HEK293T (cell line): ENCODE measurements around the gene CAPN11.

ENCODE experiments used
- CTCF ChIA-PET: fragments of 350-600 bp; formaldehyde crosslinking; extraction: SDS; loops from one replicate; lab custom pipeline; 2021; ENCODE audit warnings: antibody characterized with exemption, inconsistent platforms; lab: Yijun Ruan, JAX
- POLR2A ChIA-PET: fragments of 350-600 bp; formaldehyde crosslinking; extraction: SDS; loops from one replicate; lab custom pipeline; 2020; ENCODE audit warnings: antibody characterized with exemption, inconsistent platforms; lab: Yijun Ruan, JAX
- DNase-seq: peaks from one replicate; pipeline ENCODE4 v3.0.0; 2012; ENCODE audit warnings: mixed read lengths; ENCODE audit errors: extremely low spot score
- ARNT ChIP-seq: fragments of 450-650 bp; IDR thresholded peaks from 2 replicates; pipeline ENCODE4 v1.6.1; 2017; ENCODE audit warnings: mild to moderate bottlenecking
- BHLHE40 ChIP-seq: fragments of 450-650 bp; IDR thresholded peaks from 2 replicates; pipeline ENCODE4 v1.6.1; 2016; ENCODE audit warnings: mild to moderate bottlenecking, moderate library complexity, borderline replicate concordance
- CTBP1 ChIP-seq: fragments of 450-650 bp; IDR thresholded peaks from 2 replicates; pipeline ENCODE4 v1.6.1; 2016; ENCODE audit warnings: borderline replicate concordance
- ELF4 ChIP-seq: fragments of 450-650 bp; IDR thresholded peaks from 2 replicates; pipeline ENCODE4 v1.6.1; 2017; ENCODE audit warnings: antibody characterized with exemption
- FOXA1 ChIP-seq: fragments of 450-650 bp; IDR thresholded peaks from 2 replicates; pipeline ENCODE4 v1.6.1; 2016; ENCODE audit warnings: mild to moderate bottlenecking
- FOXK2 ChIP-seq: fragments of 450-650 bp; IDR thresholded peaks from 2 replicates; pipeline ENCODE4 v1.6.1; 2016; ENCODE audit warnings: mild to moderate bottlenecking
- FOXM1 ChIP-seq: fragments of 450-650 bp; IDR thresholded peaks from 2 replicates; pipeline ENCODE4 v1.6.1; 2017; ENCODE audit warnings: mild to moderate bottlenecking, borderline replicate concordance
- HDGF ChIP-seq: fragments of 450-650 bp; IDR thresholded peaks from 2 replicates; pipeline ENCODE4 v1.6.1; 2017; ENCODE audit warnings: antibody characterized with exemption, borderline replicate concordance
- L3MBTL2 ChIP-seq: fragments of 450-650 bp; conservative IDR thresholded peaks from 2 replicates; pipeline ENCODE4 v1.6.1; 2016; ENCODE audit warnings: mild to moderate bottlenecking
- LEF1 ChIP-seq: fragments of 450-650 bp; IDR thresholded peaks from 2 replicates; pipeline ENCODE4 v1.6.1; 2017; ENCODE audit warnings: mild to moderate bottlenecking, borderline replicate concordance
- NFRKB ChIP-seq: fragments of 450-650 bp; IDR thresholded peaks from 2 replicates; pipeline ENCODE4 v1.6.1; 2016; ENCODE audit warnings: mild to moderate bottlenecking, moderate library complexity
- SP1 ChIP-seq: fragments of 450-650 bp; IDR thresholded peaks from 2 replicates; pipeline ENCODE4 v1.6.1; 2017
- SUZ12 ChIP-seq: fragments of 450-650 bp; IDR thresholded peaks from 2 replicates; pipeline ENCODE4 v1.6.1; 2016; ENCODE audit warnings: mild to moderate bottlenecking
- TARDBP ChIP-seq: fragments of 450-650 bp; IDR thresholded peaks from 2 replicates; pipeline ENCODE4 v1.6.1; 2016
- ZNF384 ChIP-seq: fragments of 450-650 bp; IDR thresholded peaks from 2 replicates; pipeline ENCODE4 v1.6.1; 2016
- TF ChIP-seq, protein P1 (sequence below): fragments of 450-650 bp; IDR thresholded peaks from 2 replicates; pipeline ENCODE4 v1.6.1; 2016

CAPN11 gene

DNA sequence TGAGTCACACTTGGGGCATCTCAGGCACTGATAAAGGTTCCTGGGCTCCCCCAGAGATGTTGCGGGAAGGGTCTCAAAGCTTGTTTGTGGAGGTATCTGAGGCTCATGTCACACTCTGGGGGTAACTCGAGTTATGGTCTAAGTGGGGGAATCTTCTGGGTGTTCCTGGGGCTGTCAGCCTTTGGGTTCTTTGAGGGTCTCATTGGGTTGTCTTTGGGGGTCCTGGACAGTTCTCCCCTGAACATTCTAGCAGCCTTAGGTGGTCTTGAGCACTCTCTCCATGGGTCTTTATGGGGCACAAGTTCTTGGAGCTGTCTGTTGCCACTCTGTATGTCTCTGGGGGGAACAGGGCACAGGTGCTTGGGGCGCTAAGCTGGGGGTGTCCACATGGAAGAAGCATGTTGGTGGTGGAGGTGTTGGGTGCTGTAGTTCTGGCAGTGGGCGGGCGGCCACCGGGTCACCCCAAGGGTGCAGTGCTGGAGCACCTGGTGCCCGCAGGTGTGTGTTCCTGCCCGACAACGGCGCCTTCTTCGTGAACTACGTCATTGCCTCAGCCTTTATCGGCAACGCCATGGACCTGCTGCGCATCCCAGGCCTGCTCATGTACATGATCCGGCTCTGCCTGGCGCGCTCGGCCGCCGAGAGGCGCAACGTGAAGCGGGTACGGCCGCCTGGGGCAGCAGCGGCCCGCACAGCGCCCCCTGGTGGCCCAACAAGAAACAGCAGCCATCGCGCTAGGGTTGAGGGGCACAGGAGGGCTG lies 7.1 kb upstream of the CAPN11 start:
- peak; percentile 92 for DNase-seq
- TF ChIP-seq BHLHE40 (no peak), FOXK2 (no peak), ELF4 (no peak), CTBP1 (no peak), ARNT (no peak), FOXM1 (no peak), LEF1 (no peak), HDGF (no peak), TARDBP (no peak), SUZ12 (no peak), L3MBTL2 (no peak), SP1 (no peak), FOXA1 (no peak), ZNF384 (no peak), NFRKB (no peak)
- TF ChIP-seq, protein P1, sequence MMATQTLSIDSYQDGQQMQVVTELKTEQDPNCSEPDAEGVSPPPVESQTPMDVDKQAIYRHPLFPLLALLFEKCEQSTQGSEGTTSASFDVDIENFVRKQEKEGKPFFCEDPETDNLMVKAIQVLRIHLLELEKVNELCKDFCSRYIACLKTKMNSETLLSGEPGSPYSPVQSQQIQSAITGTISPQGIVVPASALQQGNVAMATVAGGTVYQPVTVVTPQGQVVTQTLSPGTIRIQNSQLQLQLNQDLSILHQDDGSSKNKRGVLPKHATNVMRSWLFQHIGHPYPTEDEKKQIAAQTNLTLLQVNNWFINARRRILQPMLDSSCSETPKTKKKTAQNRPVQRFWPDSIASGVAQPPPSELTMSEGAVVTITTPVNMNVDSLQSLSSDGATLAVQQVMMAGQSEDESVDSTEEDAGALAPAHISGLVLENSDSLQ = no peak
- CTCF ChIA-PET = interaction anchor here (0.6 to 1.3 kb wide), 5 partner anchors 10 to 57 kb away, joined by 3 to 4 read pairs (median 3); no protein-coding TSS in a partner anchor
- POLR2A ChIA-PET = no interaction called here

DNA sequence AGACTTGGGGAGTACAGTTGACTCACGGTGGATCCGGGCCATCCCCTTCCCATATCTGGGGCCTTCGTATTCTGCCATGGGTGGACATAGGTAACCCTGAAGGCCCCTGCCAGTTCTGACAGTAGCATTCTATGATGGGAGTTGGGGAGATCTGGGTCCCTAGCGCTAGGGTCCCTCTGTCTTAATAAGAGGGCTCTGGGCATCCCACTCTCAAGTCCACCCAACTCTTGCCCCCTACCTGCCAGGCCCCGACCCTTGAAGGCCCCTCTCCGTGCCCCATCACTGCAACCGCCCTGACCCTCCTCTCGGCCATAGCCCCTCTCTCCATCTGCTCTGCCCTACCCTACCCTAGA lies 6.5 kb upstream of the CAPN11 start:
- ChIA-PET CTCF (interaction anchor here (0.6 to 1.3 kb wide), 3 partner anchors 10 to 56 kb away, joined by 3 to 4 read pairs (median 3); no protein-coding TSS in a partner anchor), POLR2A (no interaction called here)
- TF ChIP-seq ARNT (no peak), ELF4 (no peak), FOXK2 (no peak), TARDBP (no peak), SUZ12 (no peak), LEF1 (no peak), L3MBTL2 (no peak), CTBP1 (no peak), HDGF (no peak), NFRKB (no peak), BHLHE40 (no peak), FOXM1 (no peak)
- TF ChIP-seq, protein P1 = no peak
- DNase-seq = no peak

DNA sequence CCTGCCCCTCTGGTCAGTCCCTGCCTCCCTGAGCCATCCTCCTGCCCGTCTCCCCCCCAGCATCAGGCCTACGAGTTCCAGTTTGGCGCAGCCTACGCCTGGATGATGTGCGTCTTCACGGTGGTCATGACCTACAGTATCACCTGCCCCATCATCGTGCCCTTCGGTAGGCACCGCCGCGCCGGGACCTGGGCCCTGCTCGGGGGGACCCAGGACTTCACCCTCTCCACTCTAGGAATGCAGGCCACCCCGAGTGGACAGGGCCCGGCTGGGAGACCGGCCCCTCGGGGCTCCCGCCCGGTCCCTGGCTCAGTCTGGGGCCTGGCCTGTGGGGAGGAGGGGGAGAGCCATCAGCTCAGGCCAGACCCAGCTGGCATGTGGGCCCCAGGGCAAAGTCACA lies 6.1 kb upstream of the CAPN11 start:
- ChIA-PET POLR2A (no interaction called here), CTCF (no interaction called here)
- TF ChIP-seq FOXM1 (no peak), TARDBP (no peak), L3MBTL2 (no peak), SP1 (no peak), NFRKB (no peak), LEF1 (no peak), BHLHE40 (no peak), ZNF384 (no peak), CTBP1 (no peak), FOXA1 (no peak), FOXK2 (no peak), ARNT (no peak), SUZ12 (no peak)
- TF ChIP-seq, protein P1 = no peak
- DNase-seq = no peak

DNA sequence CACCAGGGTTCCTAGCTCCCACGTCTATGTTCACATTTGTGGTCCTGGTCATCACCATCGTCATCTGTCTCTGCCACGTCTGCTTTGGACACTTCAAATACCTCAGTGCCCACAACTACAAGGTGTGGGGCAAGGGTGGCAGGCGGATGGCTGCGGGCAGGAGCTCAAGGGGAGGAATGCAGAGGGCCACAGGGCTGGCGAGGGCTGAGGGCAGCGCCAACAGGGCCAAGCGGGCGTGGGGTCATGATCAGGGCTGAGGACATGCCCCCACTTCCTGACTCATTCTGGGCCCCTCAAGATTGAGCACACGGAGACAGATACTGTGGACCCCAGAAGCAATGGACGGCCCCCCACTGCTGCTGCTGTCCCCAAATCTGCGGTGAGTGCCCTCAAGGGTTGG lies 4.6 kb upstream of the CAPN11 start:
- DNase-seq = no peak
- ChIA-PET POLR2A (no interaction called here), CTCF (interaction anchor here (0.6 to 0.8 kb wide), 2 partner anchors 33 to 36 kb away, joined by 3 to 5 read pairs; no protein-coding TSS in a partner anchor)
- TF ChIP-seq L3MBTL2 (no peak), FOXK2 (no peak), ARNT (no peak), ELF4 (no peak), SP1 (no peak), HDGF (no peak)

DNA sequence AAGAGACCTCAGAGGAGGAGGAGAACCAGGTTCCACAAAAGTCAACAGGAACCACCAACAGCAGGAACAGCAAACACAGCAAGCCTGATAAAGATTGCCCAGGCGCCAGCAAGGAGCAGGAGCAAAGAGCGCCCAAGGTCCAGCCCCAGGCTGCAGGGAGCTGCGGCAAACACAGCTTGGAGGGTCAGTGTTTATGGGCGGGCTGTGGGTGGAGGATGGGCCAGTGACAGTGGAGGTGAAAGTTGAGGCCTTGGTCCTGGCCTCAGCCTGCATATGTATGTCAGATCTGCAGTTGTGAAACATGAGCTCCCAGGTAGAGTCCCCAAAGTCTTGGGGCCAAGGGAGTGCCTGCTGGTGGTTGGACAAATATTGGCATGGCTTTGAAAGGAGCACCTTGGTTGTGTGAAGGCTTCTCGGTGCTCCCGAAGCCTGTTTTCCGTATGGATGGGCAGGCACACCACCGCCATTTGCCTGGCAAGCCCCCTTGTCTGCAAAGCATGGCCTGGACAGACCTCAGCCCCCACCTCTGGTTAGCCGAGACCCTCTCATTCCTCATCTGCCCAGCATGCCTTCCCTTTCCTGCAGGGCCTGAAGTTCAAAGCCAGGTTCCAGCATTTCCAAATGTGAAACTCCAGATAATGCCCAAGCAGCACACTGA lies 2.0 kb upstream of the CAPN11 start:
- ChIA-PET CTCF (interaction anchor here (0.6 to 1.4 kb wide), 3 partner anchors 12 to 81 kb away, joined by 3 to 4 read pairs (median 4); no protein-coding TSS in a partner anchor), POLR2A (interaction anchor here (0.9 kb wide), 1 partner anchor 91 kb away, joined by 3 read pairs; the partner anchor contains the start of gene HSP90AB1)
- no peak for DNase-seq
- no peak for TF ChIP-seq SP1
- no peak for TF ChIP-seq FOXM1
- no peak for TF ChIP-seq HDGF
- no peak for TF ChIP-seq NFRKB
- TF ChIP-seq CTBP1 = no peak
- TF ChIP-seq FOXK2 = no peak

DNA sequence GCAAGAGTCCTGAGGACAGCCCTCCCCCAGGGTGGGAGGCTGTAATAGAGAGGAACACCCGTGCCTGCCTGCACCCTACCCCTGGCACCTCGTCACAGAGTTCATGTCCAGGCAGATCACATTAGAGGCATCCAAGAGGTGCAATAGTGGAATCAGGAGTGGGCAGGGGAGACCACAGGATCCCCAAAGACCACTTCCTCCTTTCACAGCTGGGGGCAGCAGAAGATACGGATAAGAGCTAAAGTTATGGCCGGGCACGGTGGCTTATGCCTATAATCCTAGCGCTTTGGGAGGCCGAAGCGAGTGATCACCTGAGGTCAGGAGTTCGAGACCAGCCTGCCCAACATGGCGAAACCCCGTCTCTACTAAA lies 1.5 kb upstream of the CAPN11 start:
- ChIA-PET POLR2A (interaction anchor here (0.9 kb wide), 1 partner anchor 90 kb away, joined by 3 read pairs; the partner anchor contains the start of gene HSP90AB1), CTCF (interaction anchor here (0.6 to 1.4 kb wide), 4 partner anchors 12 to 80 kb away, joined by 3 to 4 read pairs (median 4); no protein-coding TSS in a partner anchor)
- no peak for DNase-seq
- TF ChIP-seq TARDBP = no peak
- no peak for TF ChIP-seq ELF4
- no peak for TF ChIP-seq FOXK2
- TF ChIP-seq L3MBTL2 = no peak
- no peak for TF ChIP-seq SUZ12
- no peak for TF ChIP-seq ARNT
- no peak for TF ChIP-seq SP1
- TF ChIP-seq NFRKB = no peak
- TF ChIP-seq BHLHE40 = no peak
- no peak for TF ChIP-seq FOXA1
- no peak for TF ChIP-seq HDGF
